Measurements from ENCODE around the gene NMNAT2. TPM values are rescaled to one million over a fixed set of nuclear protein-coding genes. Genes with fewer than 3 reads are reported as not detected.

Gene NMNAT2
- total and polyA plus RNA-seq, 2 of the 8 experiments (the other 6 are each of a cell fraction or from before 2014, with no cell fraction given), result 6.5 to 20.9 TPM

GRCh38 chr1:183249941-183250452, 168.2 kb downstream of the NMNAT2 start:
- WGBS, 2 experiments (ENCODE audit: extremely low coverage in 1 of 2, insufficient coverage in 1 of 2, insufficient read length in 1 of 2, insufficient replicate concordance in 2 of 2, low coverage in 1 of 2, low lambda C conversion rate in 2 of 2, missing lambda C conversion rate in 1 of 2), result 89% methylated on average over 5 of the region's 5 CpGs; no CpG with 5 or more reads in 1 of the 2 experiments
- H3K23me2 ChIP-seq (ENCODE audit: low read depth, low read length), result 0 out of 2 replicates have a peak, but pooled peaks cover 2% of the 10 kb centered on the region
- POLR2A ChIA-PET (ENCODE audit: partially characterized antibody), result no interaction called here
- H3K79me1 ChIP-seq (ENCODE audit: low read depth, low read length), result no peaks in the 10 kb centered on the region
- TF ChIP-seq RBBP5 (IDR thresholded peaks at IDR 0.05; ENCODE audit: borderline replicate concordance, low read depth, low read length), result no peak
- no peaks in the 10 kb centered on the region for H3K9me3 ChIP-seq (ENCODE audit: insufficient read depth in 2 of 2, low read depth in 1 of 2, low read length in 1 of 2)
- no peaks in the 10 kb centered on the region for H3K79me2 ChIP-seq (ENCODE audit: control insufficient read depth in 1 of 2, insufficient read depth in 2 of 2, low read length in 2 of 2)
- H3K4me1 ChIP-seq (replicated peaks in 1 of 4; ENCODE audit: control insufficient read depth in 3 of 4, insufficient read depth in 4 of 4, low read length in 3 of 4), result peaks cover 0 to 3% (median 1%) of the 10 kb centered on the region in 4 experiments; a peak in 2 of 7 replicates
- H2BK12ac ChIP-seq (ENCODE audit: low read depth, low read length), result no peak overlapping the region
- no peak overlapping the region for H3K23ac ChIP-seq (ENCODE audit: insufficient read length)
- no peak overlapping the region for H3K4me2 ChIP-seq (ENCODE audit: insufficient read depth in 1 of 2, low read depth in 2 of 2, low read length in 2 of 2)
- H2AK5ac ChIP-seq (ENCODE audit: low read depth, low read length), result no peak overlapping the region
- CTCF ChIA-PET (ENCODE audit: partially characterized antibody), result interaction anchor here (0.6 to 1.4 kb wide), 2 partner anchors 11 to 22 kb away, joined by 3 read pairs; no protein-coding TSS in a partner anchor
- H3K4me3 ChIP-seq (ENCODE audit: extremely low read depth in 1 of 4, insufficient read depth in 2 of 4, low read depth in 3 of 4, low read length in 4 of 4), result no peak overlapping the region
- H2BK5ac ChIP-seq (ENCODE audit: low read depth, low read length), result no peak overlapping the region
- H3K18ac ChIP-seq (ENCODE audit: extremely low read depth, low read length), result no peak overlapping the region
- H2BK15ac ChIP-seq (ENCODE audit: low read length), result no peak overlapping the region
- no peak overlapping the region for H3K27ac ChIP-seq (ENCODE audit: low read depth, low read length)
- H4K91ac ChIP-seq (replicated peaks; ENCODE audit: insufficient read length, low read length), result no peak overlapping the region
- H4K8ac ChIP-seq (ENCODE audit: extremely low read depth, insufficient read depth, low read length), result no peak overlapping the region
- no peaks in the 10 kb centered on the region for H4K20me1 ChIP-seq (replicated peaks in 1 of 2; ENCODE audit: control insufficient read depth in 1 of 2, insufficient read depth in 2 of 2, low read length in 2 of 2)
- no peak overlapping the region for H3K56ac ChIP-seq (replicated peaks; ENCODE audit: insufficient read length, low read depth, low read length)
- H3K9ac ChIP-seq (replicated peaks in 1 of 4; ENCODE audit: extremely low read depth in 1 of 4, low read depth in 3 of 4, low read length in 3 of 4), result no peak overlapping the region
- no peaks in the 10 kb centered on the region; a peak in 1 of 8 replicates for H3K36me3 ChIP-seq (ENCODE audit: control insufficient read depth in 2 of 4, insufficient read depth in 4 of 4, low read length in 3 of 4)
- DNase-seq (ENCODE audit: low read depth in 1 of 2, low spot score in 2 of 2), result no peak
- H2AFZ ChIP-seq (ENCODE audit: low read length), result no peak overlapping the region
- H3K14ac ChIP-seq (ENCODE audit: insufficient read length), result no peak overlapping the region
- FAIRE-seq, result no peak
- no peaks in the 10 kb centered on the region for H3K27me3 ChIP-seq (replicated peaks in 1 of 4; ENCODE audit: control insufficient read depth in 3 of 4, extremely low read depth in 1 of 4, insufficient read depth in 3 of 4, low read length in 3 of 4)
- no peak overlapping the region for H2BK120ac ChIP-seq (replicated peaks; ENCODE audit: low read depth, low read length)
- H2BK20ac ChIP-seq (ENCODE audit: low read length), result no peak overlapping the region
- no peak overlapping the region for H4K5ac ChIP-seq (ENCODE audit: insufficient read length, low read depth, low read length)
- H3K4ac ChIP-seq (replicated peaks; ENCODE audit: insufficient read length, low read depth, low read length), result no peak overlapping the region
